A673 (cell line): ENCODE results near the gene PCDHGB2. TPM values are rescaled to one million over a fixed set of nuclear protein-coding genes. Genes with fewer than 3 reads are reported as not detected.
"Not testable (repeated sequence)": the region's sequence is repeated elsewhere in the genome, so short reads cannot be mapped to it uniquely, and the experiment has no call there.

Experiments used
- Bru-seq: library from RNA; stranded (reverse); fragments of 400-500 nt; gene quantifications from one replicate; lab custom pipeline; 2021; lab: Mats Ljungman, UMichigan
- BruChase-seq, 2 experiments: library from RNA; stranded (reverse); fragments of 400-500 nt; gene quantifications; one replicate each; lab custom pipeline; 2021; lab: Mats Ljungman, UMichigan
- BruUV-seq: library from RNA; stranded (reverse); fragments of 400-500 nt; replicated peaks from 2 replicates; lab custom pipeline; 2021; lab: Mats Ljungman, UMichigan
- CTCF ChIA-PET: fragments of 300-600 bp; sonication (Branson Sonifier 250); formaldehyde crosslinking; loops from one replicate; lab custom pipeline; 2022; ENCODE audit warnings: antibody characterized with exemption; lab: Charles Lee
- POLR2A ChIA-PET: fragments of 300-600 bp; sonication (Branson Sonifier 250); formaldehyde crosslinking; loops from one replicate; lab custom pipeline; 2022; ENCODE audit warnings: antibody characterized with exemption; ENCODE audit not compliant: low non-redundant PET; lab: Charles Lee
- DNase-seq: peaks from one replicate; pipeline ENCODE4 v3.0.0-alpha.2; 2015; ENCODE audit warnings: low spot score
- H3K27ac ChIP-seq: fragments of 200-600 bp; sonication (generic); 2 replicates; pipeline ENCODE4 v1.5.1; 2016; ENCODE audit warnings: mixed run types, low read depth, mild to moderate bottlenecking, mixed read lengths, antibody characterized with exemption, low read length; ENCODE audit not compliant: poor library complexity, severe bottlenecking
- H3K27me3 ChIP-seq: fragments of 200-600 bp; sonication (generic); replicated peaks from 2 replicates; pipeline ENCODE4 v1.6.1; 2017; ENCODE audit warnings: mixed run types, low read depth, mild to moderate bottlenecking, mixed read lengths, antibody characterized with exemption, low read length; ENCODE audit not compliant: insufficient read depth, poor library complexity
- H3K36me3 ChIP-seq: fragments of 200-600 bp; sonication (generic); 2 replicates; pipeline ENCODE4 v1.6.1; 2016; ENCODE audit warnings: mixed run types, mild to moderate bottlenecking, mixed read lengths, antibody characterized with exemption, low read length; ENCODE audit not compliant: insufficient read depth, poor library complexity, severe bottlenecking
- H3K4me1 ChIP-seq: fragments of 200-600 bp; sonication (generic); 2 replicates; pipeline ENCODE4 v1.6.1; 2017; ENCODE audit warnings: mixed run types, mild to moderate bottlenecking, mixed read lengths, antibody characterized with exemption, low read length; ENCODE audit not compliant: insufficient read depth, poor library complexity, severe bottlenecking
- H3K4me3 ChIP-seq: fragments of 200-600 bp; sonication (generic); 2 replicates; pipeline ENCODE4 v1.5.1; 2016; ENCODE audit warnings: low read depth, mixed run types, mild to moderate bottlenecking, mixed read lengths, low read length; ENCODE audit not compliant: poor library complexity, severe bottlenecking
- H3K9me3 ChIP-seq: fragments of 200-600 bp; sonication (generic); 2 replicates; pipeline ENCODE4 v1.6.1; 2016; ENCODE audit warnings: mixed run types, low read depth, mild to moderate bottlenecking, mixed read lengths, antibody characterized with exemption, low read length; ENCODE audit not compliant: poor library complexity, severe bottlenecking
- EZH2 ChIP-seq: fragments of 200-600 bp; sonication (generic); IDR thresholded peaks from 2 replicates; pipeline ENCODE4 v1.6.1; 2017; ENCODE audit warnings: borderline replicate concordance, low read depth, mild to moderate bottlenecking, mixed read lengths, antibody characterized with exemption, low read length; ENCODE audit not compliant: poor library complexity, severe bottlenecking
- intact Hi-C: fragments of 100-400 bp; cut with micrococcal nuclease; formaldehyde crosslinking; loops from one replicate; pipeline ENCODE4 v1.10.0; 2022; ENCODE audit not compliant: unreplicated experiment
- long read RNA-seq: library from polyadenylated mRNA; stranded (forward); transcript quantifications from one replicate; pipeline ENCODE4 v2.0.0, GENCODE V29; 2022
- total RNA-seq: library from RNA; stranded (reverse); gene quantifications from 2 replicates; pipeline ENCODE4 v1.2.3, GENCODE V29; 2021
- TF ChIP-seq, protein P1 (sequence below): fragments of 300-800, 200-600 bp; sonication (generic); conservative IDR thresholded peaks from 2 replicates; pipeline ENCODE4 v1.5.1; 2017; ENCODE audit warnings: low read depth, mild to moderate bottlenecking, antibody characterized with exemption, low read length, moderate library complexity, mixed read lengths

The PCDHGB2 gene
- 6.2 and 6.5 TPM in 2 replicates for total RNA-seq
- Bru-seq, nascent RNA: percentile 65 among the genes with signal in this experiment
- BruChase-seq, experiment 1, labeled RNA remaining after a 2-hour chase: percentile 82 among the genes with signal in this experiment
- percentile 92 among the genes with signal in this experiment for BruChase-seq, experiment 2, labeled RNA remaining after a 6-hour chase
- long read RNA-seq, full-length matches to known transcripts: 1 of 1 reads
- long read RNA-seq, partial matches to known transcripts: 0 of 1 reads
- long read RNA-seq, other reads (novel, unspliced or antisense): 0 of 1 reads

DNA sequence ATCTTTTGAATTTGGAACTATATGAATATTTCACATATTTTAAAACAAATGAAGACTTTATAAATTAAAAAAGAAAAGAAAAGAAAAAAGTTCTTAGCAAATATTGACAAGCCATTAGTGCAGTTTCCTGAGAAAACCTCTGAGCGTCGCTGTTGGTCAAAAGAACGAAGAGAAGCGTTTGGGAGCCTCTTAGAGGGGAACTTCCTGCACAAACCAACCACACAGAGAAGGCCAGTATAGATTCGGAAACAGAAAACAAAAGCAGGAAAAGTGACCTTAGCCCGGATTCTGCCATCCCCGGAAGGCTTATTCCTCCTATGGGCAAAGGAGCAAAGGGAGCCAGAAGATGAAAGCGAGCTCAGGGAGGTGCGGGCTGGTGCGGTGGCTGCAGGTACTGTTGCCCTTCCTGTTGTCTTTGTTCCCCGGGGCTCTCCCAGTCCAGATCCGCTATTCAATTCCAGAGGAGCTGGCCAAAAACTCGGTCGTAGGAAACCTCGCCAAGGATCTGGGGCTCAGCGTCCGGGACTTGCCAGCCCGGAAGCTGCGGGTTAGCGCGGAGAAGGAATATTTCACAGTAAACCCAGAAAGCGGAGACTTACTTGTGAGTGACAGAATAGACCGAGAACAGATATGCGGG lies at the start of gene PCDHGB2:
TSS of gene PCDHGB2 (plus strand) at position 205 of the 637 bp plus-strand sequence. CDS start at position 347, 142 bp downstream.
- Histone ChIP-seq H3K27me3 (no peaks in the 10 kb centered on the region), H3K4me1 (no peaks in the 10 kb centered on the region), H3K27ac (no peak within 1 kb of the TSS), H3K9me3 (peaks cover 47% of the 10 kb centered on the region), H3K4me3 (no peak within 1 kb of the TSS), H3K36me3 (no peaks in the 10 kb centered on the region)
- peak; percentile 67 for DNase-seq
- TF ChIP-seq, protein P1, sequence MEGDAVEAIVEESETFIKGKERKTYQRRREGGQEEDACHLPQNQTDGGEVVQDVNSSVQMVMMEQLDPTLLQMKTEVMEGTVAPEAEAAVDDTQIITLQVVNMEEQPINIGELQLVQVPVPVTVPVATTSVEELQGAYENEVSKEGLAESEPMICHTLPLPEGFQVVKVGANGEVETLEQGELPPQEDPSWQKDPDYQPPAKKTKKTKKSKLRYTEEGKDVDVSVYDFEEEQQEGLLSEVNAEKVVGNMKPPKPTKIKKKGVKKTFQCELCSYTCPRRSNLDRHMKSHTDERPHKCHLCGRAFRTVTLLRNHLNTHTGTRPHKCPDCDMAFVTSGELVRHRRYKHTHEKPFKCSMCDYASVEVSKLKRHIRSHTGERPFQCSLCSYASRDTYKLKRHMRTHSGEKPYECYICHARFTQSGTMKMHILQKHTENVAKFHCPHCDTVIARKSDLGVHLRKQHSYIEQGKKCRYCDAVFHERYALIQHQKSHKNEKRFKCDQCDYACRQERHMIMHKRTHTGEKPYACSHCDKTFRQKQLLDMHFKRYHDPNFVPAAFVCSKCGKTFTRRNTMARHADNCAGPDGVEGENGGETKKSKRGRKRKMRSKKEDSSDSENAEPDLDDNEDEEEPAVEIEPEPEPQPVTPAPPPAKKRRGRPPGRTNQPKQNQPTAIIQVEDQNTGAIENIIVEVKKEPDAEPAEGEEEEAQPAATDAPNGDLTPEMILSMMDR: peak; percentile 59
- no peak for TF ChIP-seq EZH2
- POLR2A ChIA-PET: no interaction called here
- CTCF ChIA-PET: interaction anchor here (1.1 kb wide), 1 partner anchor 39 kb away, joined by 3 read pairs; the partner anchor contains the start of gene TAF7
- TSS peak; percentile 55 for BruUV-seq
- intact Hi-C loops: no loop called here

GRCh38 chr5:141313711-141314110 lies 46.1 kb upstream of the PCDHGB2 start:
- CTCF ChIA-PET: no interaction called here
- H3K9me3 ChIP-seq: peaks cover 55% of the 10 kb centered on the region
- POLR2A ChIA-PET: no interaction called here
- no TSS peak for BruUV-seq
- H3K27me3 ChIP-seq: no peaks in the 10 kb centered on the region
- no peak for DNase-seq
- peaks cover 32% of the 10 kb centered on the region for H3K36me3 ChIP-seq
- no peak for TF ChIP-seq EZH2
- TF ChIP-seq, protein P1: no peak
- no peak overlapping the region for H3K4me3 ChIP-seq
- no peaks in the 10 kb centered on the region for H3K4me1 ChIP-seq
- intact Hi-C loops: no loop called here
- H3K27ac ChIP-seq: no peak overlapping the region

DNA sequence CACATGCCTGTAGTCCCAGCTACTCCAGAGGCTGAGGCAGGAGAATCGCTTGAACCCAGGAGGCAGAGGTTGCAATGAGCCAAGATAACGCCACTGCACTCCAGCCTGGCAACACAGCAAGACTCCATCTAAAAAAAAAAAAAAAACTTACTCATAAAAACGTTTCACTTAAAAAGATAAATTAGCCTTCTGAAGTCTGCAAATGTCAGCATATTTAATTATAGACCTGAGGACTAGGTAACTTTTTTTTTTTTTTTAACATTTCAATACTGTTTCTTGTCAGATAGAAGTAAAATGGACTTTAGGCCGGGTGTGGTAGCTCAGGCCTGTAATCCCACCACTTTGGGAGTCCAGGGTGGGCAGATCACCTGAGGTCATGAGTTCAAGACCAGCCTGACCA lies 42.8 kb upstream of the PCDHGB2 start:
- POLR2A ChIA-PET, H3K27me3 ChIP-seq, CTCF ChIA-PET, BruUV-seq, intact Hi-C loops, H3K27ac ChIP-seq, H3K4me3 ChIP-seq, DNase-seq, H3K4me1 ChIP-seq: not testable (repeated sequence)
- Histone ChIP-seq H3K36me3 (peaks cover 43% of the 10 kb centered on the region), H3K9me3 (peaks cover 75% of the 10 kb centered on the region)
